Measurements from ENCODE around the gene JMJD8. TPM values are rescaled to one million over a fixed set of nuclear protein-coding genes. Genes with fewer than 3 reads are reported as not detected.

The JMJD8 gene
- total RNA-seq, 2 donors from 2014 or later = 16.8 to 26.8 TPM

- Mint-ChIP-seq H3K4me1 (peaks cover 8% of the 10 kb centered on the region), H3K27ac (no peak overlapping the region), H3K4me3 (peak overlapping the region; percentile 72), H3K36me3 (ENCODE audit: low read depth) (peaks cover 11% of the 10 kb centered on the region), H3K27me3 (no peaks in the 10 kb centered on the region), H3K9me3 (no peaks in the 10 kb centered on the region)
- no peak for ATAC-seq (replicated peaks)
Observed at GRCh38 chr16:644556-644955, 39.6 kb downstream of the JMJD8 start.

- no peaks in the 10 kb centered on the region for H3K27me3 Mint-ChIP-seq
- H3K36me3 Mint-ChIP-seq (ENCODE audit: low read depth) = peaks cover 11% of the 10 kb centered on the region
- H3K4me1 Mint-ChIP-seq = peaks cover 8% of the 10 kb centered on the region
- H3K9me3 Mint-ChIP-seq = no peaks in the 10 kb centered on the region
- H3K27ac Mint-ChIP-seq = no peak overlapping the region
- no peak for ATAC-seq (replicated peaks)
- peak overlapping the region; percentile 72 for H3K4me3 Mint-ChIP-seq
Observed at GRCh38 chr16:643050-643368, 41.1 kb downstream of the JMJD8 start.

GRCh38 chr16:642189-643049 is 41.7 kb downstream of the JMJD8 start:
- Mint-ChIP-seq H3K27ac (no peak overlapping the region), H3K4me3 (peak overlapping the region; percentile 72), H3K4me1 (peaks cover 8% of the 10 kb centered on the region), H3K27me3 (no peaks in the 10 kb centered on the region), H3K9me3 (no peaks in the 10 kb centered on the region), H3K36me3 (ENCODE audit: low read depth) (peaks cover 11% of the 10 kb centered on the region)
- peak; percentile 59 for ATAC-seq (replicated peaks)

- Mint-ChIP-seq H3K27me3 (no peaks in the 10 kb centered on the region), H3K9me3 (no peaks in the 10 kb centered on the region), H3K27ac (no peak within 1 kb of the TSS), H3K4me3 (peak within 1 kb of the TSS; percentile 72), H3K36me3 (ENCODE audit: low read depth) (peaks cover 15% of the 10 kb centered on the region), H3K4me1 (peaks cover 11% of the 10 kb centered on the region)
- peak; percentile 70 for ATAC-seq (replicated peaks)
Observed at GRCh38 chr16:641326-642188, 42.6 kb downstream of the JMJD8 start, which contains the start of gene MCRIP2. TSS of gene MCRIP2 (plus strand) at chr16:641828. CDS start at chr16:641992, 164 bp downstream.

- H3K27ac Mint-ChIP-seq = no peak overlapping the region
- peak overlapping the region; percentile 50 for H3K4me3 Mint-ChIP-seq
- no peaks in the 10 kb centered on the region for H3K9me3 Mint-ChIP-seq
- H3K27me3 Mint-ChIP-seq = no peaks in the 10 kb centered on the region
- peaks cover 19% of the 10 kb centered on the region for H3K36me3 Mint-ChIP-seq (ENCODE audit: low read depth)
- no peak for ATAC-seq (replicated peaks)
- peaks cover 14% of the 10 kb centered on the region for H3K4me1 Mint-ChIP-seq
Observed at GRCh38 chr16:640614-641013, 43.5 kb downstream of the JMJD8 start.

- Mint-ChIP-seq H3K27me3 (no peaks in the 10 kb centered on the region), H3K9me3 (no peaks in the 10 kb centered on the region), H3K36me3 (ENCODE audit: low read depth) (peaks cover 18% of the 10 kb centered on the region), H3K27ac (no peak overlapping the region), H3K4me1 (peaks cover 6% of the 10 kb centered on the region), H3K4me3 (no peak overlapping the region)
- ATAC-seq (replicated peaks) = no peak
Observed at GRCh38 chr16:638836-639235, 45.3 kb downstream of the JMJD8 start.

GRCh38 chr16:638034-638543 is 46.0 kb downstream of the JMJD8 start:
- Mint-ChIP-seq H3K4me1 (peaks cover 6% of the 10 kb centered on the region), H3K27ac (no peak overlapping the region), H3K4me3 (no peak overlapping the region), H3K9me3 (no peaks in the 10 kb centered on the region), H3K36me3 (ENCODE audit: low read depth) (peaks cover 15% of the 10 kb centered on the region), H3K27me3 (no peaks in the 10 kb centered on the region)
- ATAC-seq (replicated peaks) = no peak

GRCh38 chr16:637081-638018 is 46.8 kb downstream of the JMJD8 start:
- Mint-ChIP-seq H3K36me3 (ENCODE audit: low read depth) (peaks cover 15% of the 10 kb centered on the region), H3K4me1 (peaks cover 6% of the 10 kb centered on the region), H3K27me3 (no peaks in the 10 kb centered on the region), H3K9me3 (no peaks in the 10 kb centered on the region), H3K27ac (peak overlapping the region; percentile 100), H3K4me3 (peak overlapping the region; percentile 95)
- peak; percentile 65 for ATAC-seq (replicated peaks)

- ATAC-seq (replicated peaks) = peak; percentile 91
- Mint-ChIP-seq H3K27ac (peak within 1 kb of the TSS; percentile 100), H3K4me1 (peaks cover 6% of the 10 kb centered on the region), H3K36me3 (ENCODE audit: low read depth) (peaks cover 15% of the 10 kb centered on the region), H3K4me3 (peak within 1 kb of the TSS; percentile 95), H3K27me3 (no peaks in the 10 kb centered on the region), H3K9me3 (no peaks in the 10 kb centered on the region)
Observed at GRCh38 chr16:636206-637080, 47.7 kb downstream of the JMJD8 start, which contains the start of gene METTL26. TSS of gene METTL26 (minus strand) at chr16:636305. CDS start at chr16:636290, 15 bp downstream.

- H3K4me3 Mint-ChIP-seq = peak overlapping the region; percentile 95
- peaks cover 6% of the 10 kb centered on the region for H3K4me1 Mint-ChIP-seq
- H3K27me3 Mint-ChIP-seq = no peaks in the 10 kb centered on the region
- H3K9me3 Mint-ChIP-seq = no peaks in the 10 kb centered on the region
- H3K36me3 Mint-ChIP-seq (ENCODE audit: low read depth) = peaks cover 15% of the 10 kb centered on the region
- H3K27ac Mint-ChIP-seq = no peak overlapping the region
- peak; percentile 1 for ATAC-seq (replicated peaks)
Observed at GRCh38 chr16:635573-636205, 48.4 kb downstream of the JMJD8 start.

GRCh38 chr16:634996-635395 is 49.1 kb downstream of the JMJD8 start:
- Mint-ChIP-seq H3K27me3 (no peaks in the 10 kb centered on the region), H3K36me3 (ENCODE audit: low read depth) (peaks cover 15% of the 10 kb centered on the region), H3K4me1 (peaks cover 6% of the 10 kb centered on the region), H3K27ac (no peak overlapping the region), H3K4me3 (peak overlapping the region; percentile 71), H3K9me3 (no peaks in the 10 kb centered on the region)
- ATAC-seq (replicated peaks) = no peak

GRCh38 chr16:634051-634670 is 50.0 kb downstream of the JMJD8 start:
- no peak for ATAC-seq (replicated peaks)
- Mint-ChIP-seq H3K4me3 (peak overlapping the region; percentile 71), H3K27ac (no peak overlapping the region), H3K36me3 (ENCODE audit: low read depth) (peaks cover 15% of the 10 kb centered on the region), H3K27me3 (no peaks in the 10 kb centered on the region), H3K4me1 (peaks cover 6% of the 10 kb centered on the region), H3K9me3 (no peaks in the 10 kb centered on the region)

Measured in activated T-helper 17 cell treated with anti-CD3 and anti-CD28 coated beads, Interleukin-2, amount 50 U/mL, for 72 hours (primary cell).